Mesenchymal stem cell (in vitro differentiated cells and primary cell): ENCODE data around the gene WIPF2.
A peak's percentile ranks its signal among the peaks of the same experiment; 100 is the strongest.

Source experiments
- DNase-seq: peaks from one replicate; pipeline ENCODE4 v3.0.0-alpha.2; 2013
- H2AFZ ChIP-seq: one replicate; pipeline ENCODE4 v1.6.1; 2013; ENCODE audit warnings: low read depth, mild to moderate bottlenecking, control low read depth, inconsistent platforms, low read length, moderate library complexity
- H2AK5ac ChIP-seq: 2 replicates; pipeline ENCODE4 v1.6.1; 2013; ENCODE audit warnings: low read length, moderate library complexity, mild to moderate bottlenecking, inconsistent platforms; ENCODE audit not compliant: severe bottlenecking
- H2BK120ac ChIP-seq: one replicate; pipeline ENCODE4 v1.6.1; 2013; ENCODE audit warnings: low read depth, mild to moderate bottlenecking, inconsistent platforms, low read length, moderate library complexity
- H2BK12ac ChIP-seq, 2 experiments: one replicate each; pipeline ENCODE4 v1.6.1; 2013; ENCODE audit warnings: inconsistent platforms in 2 of 2, low read length in 2 of 2, mild to moderate bottlenecking in 2 of 2, moderate library complexity in 2 of 2, control low read depth in 1 of 2
- H2BK15ac ChIP-seq: one replicate; pipeline ENCODE4 v1.6.1; 2013; ENCODE audit warnings: mild to moderate bottlenecking, low read depth, inconsistent platforms; ENCODE audit not compliant: poor library complexity, severe bottlenecking
- H2BK5ac ChIP-seq: 2 replicates; pipeline ENCODE4 v1.6.1; 2013; ENCODE audit warnings: low read depth, mild to moderate bottlenecking, low read length, control low read depth, inconsistent platforms; ENCODE audit not compliant: poor library complexity, severe bottlenecking
- H3K14ac ChIP-seq, 2 experiments: one replicate each; pipeline ENCODE4 v1.6.1; 2013; ENCODE audit warnings: inconsistent platforms in 2 of 2, low read length in 2 of 2, control low read depth in 1 of 2, mild to moderate bottlenecking in 1 of 2, moderate library complexity in 1 of 2
- H3K18ac ChIP-seq, 2 experiments: one replicate each; pipeline ENCODE4 v1.6.1; 2013; ENCODE audit warnings: inconsistent platforms in 2 of 2, low read length in 2 of 2, control low read depth in 1 of 2, low read depth in 1 of 2, mild to moderate bottlenecking in 1 of 2
- H3K23ac ChIP-seq, 2 experiments: one replicate each; pipeline ENCODE4 v1.6.1; 2013; ENCODE audit warnings: inconsistent platforms in 2 of 2, low read length in 2 of 2, mild to moderate bottlenecking in 2 of 2, moderate library complexity in 2 of 2, control low read depth in 1 of 2
- H3K27ac ChIP-seq: 2 replicates; pipeline ENCODE4 v1.5.1; 2013; ENCODE audit warnings: mild to moderate bottlenecking, moderate library complexity, low read length, control low read depth, inconsistent platforms; ENCODE audit not compliant: poor library complexity, severe bottlenecking
- H3K27me3 ChIP-seq, 2 experiments: 2 replicates each; pipeline versions ENCODE4 v1.6.1 to v1.7.0; 2013; ENCODE audit warnings: low read length in 2 of 2, mild to moderate bottlenecking in 2 of 2, moderate library complexity in 2 of 2, control low read depth in 1 of 2, inconsistent platforms in 1 of 2; ENCODE audit not compliant: control insufficient read depth in 1 of 2, insufficient read depth in 1 of 2
- H3K36me3 ChIP-seq, 2 experiments: 2 replicates each; pipeline versions ENCODE4 v1.6.1 to v1.7.0; 2013; ENCODE audit warnings: low read length in 2 of 2, control low read depth in 1 of 2, inconsistent platforms in 1 of 2, low read depth in 1 of 2, mild to moderate bottlenecking in 1 of 2; ENCODE audit not compliant: insufficient read depth in 2 of 2, control insufficient read depth in 1 of 2
- H3K4ac ChIP-seq, 2 experiments: one replicate each; pipeline ENCODE4 v1.6.1; 2013; ENCODE audit warnings: inconsistent platforms in 2 of 2, low read length in 2 of 2, mild to moderate bottlenecking in 2 of 2, moderate library complexity in 2 of 2, control low read depth in 1 of 2, low read depth in 1 of 2
- H3K4me1 ChIP-seq: 2 replicates; pipeline ENCODE4 v1.6.1; 2013; ENCODE audit warnings: low read depth, low read length, control low read depth; ENCODE audit not compliant: control insufficient read depth, insufficient read depth
- H3K4me2 ChIP-seq: 2 replicates; pipeline ENCODE4 v1.6.1; 2013; ENCODE audit warnings: low read length, mild to moderate bottlenecking, inconsistent platforms; ENCODE audit not compliant: poor library complexity, severe bottlenecking
- H3K4me3 ChIP-seq, 2 experiments: 2 replicates each; pipeline versions ENCODE4 v1.5.1 to v1.7.0; 2013; ENCODE audit warnings: low read length in 2 of 2, mild to moderate bottlenecking in 2 of 2, control low read depth in 1 of 2, low read depth in 1 of 2; ENCODE audit not compliant: insufficient read depth in 1 of 2
- H3K79me1 ChIP-seq: replicated peaks from 2 replicates; pipeline ENCODE4 v1.6.1; 2013; ENCODE audit warnings: mild to moderate bottlenecking, control low read depth, low read length, inconsistent platforms; ENCODE audit not compliant: poor library complexity, severe bottlenecking
- H3K9ac ChIP-seq: 2 replicates; pipeline ENCODE4 v1.7.0; 2013; ENCODE audit warnings: mild to moderate bottlenecking, low read length, moderate library complexity
- H3K9me3 ChIP-seq: 2 replicates; pipeline ENCODE4 v1.7.0; 2013; ENCODE audit warnings: mild to moderate bottlenecking, low read length; ENCODE audit not compliant: control insufficient read depth
- H4K8ac ChIP-seq: one replicate; pipeline ENCODE4 v1.6.1; 2013; ENCODE audit warnings: inconsistent platforms, mild to moderate bottlenecking, low read length, moderate library complexity
- H4K91ac ChIP-seq: one replicate; pipeline ENCODE4 v1.6.1; 2013; ENCODE audit warnings: mild to moderate bottlenecking, low read length, inconsistent platforms
- WGBS: methylation state at CpG from one replicate; pipeline ENCODE4 v1.1.7; 2013; ENCODE audit warnings: mixed read lengths; 5-methylcytosine and 5-hydroxymethylcytosine counted together

WIPF2 gene

GRCh38 chr17:40317880-40318829, 99.1 kb downstream of the WIPF2 start:
- Histone ChIP-seq H3K18ac (peak overlapping the region; percentile 93 to 95), H3K9me3 (no peaks in the 10 kb centered on the region)

GRCh38 chr17:40318830-40319391, 99.8 kb downstream of the WIPF2 start:
- WGBS = 8% methylated on average over 12 of the region's 13 CpGs
- Histone ChIP-seq H3K4me3 (peak overlapping the region; percentile 83 to 88), H3K79me1 (peaks cover 9% of the 10 kb centered on the region), H2AFZ (no peak overlapping the region), H3K27ac (no peak overlapping the region), H3K36me3 (no peaks in the 10 kb centered on the region), H3K27me3 (no peaks in the 10 kb centered on the region), H3K4me2 (peak overlapping the region; percentile 93), H3K4me1 (peaks cover 82% of the 10 kb centered on the region), H3K4ac (peak overlapping the region in 1 of 2 experiments; percentile 58), H3K14ac (peak overlapping the region in 1 of 2 experiments; percentile 8), H4K8ac (peak overlapping the region; percentile 56), H2BK120ac (peak overlapping the region; percentile 77), H2BK5ac (no peak overlapping the region), H2AK5ac (no peak overlapping the region), H4K91ac (peak overlapping the region; percentile 65), H3K23ac (no peak overlapping the region), H3K9me3 (no peaks in the 10 kb centered on the region), H2BK15ac (peak overlapping the region; percentile 89), H3K9ac (peak overlapping the region; percentile 98), H2BK12ac (peak overlapping the region; percentile 5 to 23), H3K18ac (peak overlapping the region in 1 of 2 experiments; percentile 86)
- no peak for DNase-seq

More at GRCh38 chr17:40317880-40318829, 99.1 kb downstream of the WIPF2 start:
- Histone ChIP-seq H3K27ac (peak overlapping the region; percentile 95), H2BK5ac (peak overlapping the region; percentile 54), H3K4me2 (peak overlapping the region; percentile 93), H3K4me3 (peak overlapping the region; percentile 83 to 88), H3K79me1 (peaks cover 9% of the 10 kb centered on the region), H4K8ac (peak overlapping the region; percentile 80), H4K91ac (peak overlapping the region; percentile 84), H3K9ac (peak overlapping the region; percentile 98), H2BK15ac (peak overlapping the region; percentile 96), H2BK12ac (peak overlapping the region in 1 of 2 experiments; percentile 80), H3K36me3 (no peaks in the 10 kb centered on the region), H3K27me3 (no peaks in the 10 kb centered on the region), H2BK120ac (peak overlapping the region; percentile 99), H3K14ac (peak overlapping the region in 1 of 2 experiments; percentile 92), H2AFZ (peak overlapping the region; percentile 19), H3K4ac (peak overlapping the region; percentile 66 to 93), H2AK5ac (peak overlapping the region; percentile 40), H3K23ac (peak overlapping the region; percentile 46 to 51), H3K4me1 (peaks cover 82% of the 10 kb centered on the region)
- peak; percentile 99 for DNase-seq
- WGBS = under 1% methylated on average over 55 of the region's 70 CpGs

GRCh38 chr17:40319651-40320540, 100.8 kb downstream of the WIPF2 start:
- no peak overlapping the region for H2BK5ac ChIP-seq
- no peak overlapping the region for H4K8ac ChIP-seq
- H3K23ac ChIP-seq = peak overlapping the region in 1 of 2 experiments; percentile 57
- peaks cover 12% of the 10 kb centered on the region for H3K79me1 ChIP-seq
- no peak overlapping the region for H2BK15ac ChIP-seq
- DNase-seq = no peak
- H3K14ac ChIP-seq = no peak overlapping the region
- H3K9me3 ChIP-seq = no peaks in the 10 kb centered on the region
- H2BK12ac ChIP-seq = peak overlapping the region; percentile 37 to 42
- peaks cover 75% of the 10 kb centered on the region for H3K4me1 ChIP-seq
- no peaks in the 10 kb centered on the region for H3K27me3 ChIP-seq
- H3K4me2 ChIP-seq = peak overlapping the region; percentile 48
- H2BK120ac ChIP-seq = peak overlapping the region; percentile 24
- H3K4me3 ChIP-seq = peak overlapping the region in 1 of 2 experiments; percentile 88
- 79% methylated on average over 11 of the region's 11 CpGs for WGBS
- H3K18ac ChIP-seq = peak overlapping the region in 1 of 2 experiments; percentile 9
- peak overlapping the region; percentile 4 to 54 for H3K4ac ChIP-seq
- no peaks in the 10 kb centered on the region for H3K36me3 ChIP-seq
- H3K27ac ChIP-seq = no peak overlapping the region
- peak overlapping the region; percentile 98 for H3K9ac ChIP-seq
- H2AFZ ChIP-seq = no peak overlapping the region
- H4K91ac ChIP-seq = peak overlapping the region; percentile 52
- H2AK5ac ChIP-seq = peak overlapping the region; percentile 33
